Fibroblast of skin of back (primary cell): ENCODE data around the gene YY1AP1. TPM values are rescaled to one million over a fixed set of nuclear protein-coding genes. Genes with fewer than 3 reads are reported as not detected.
A peak's percentile ranks its signal among the peaks of the same experiment; 100 is the strongest.
"Not testable (repeated sequence)": the region's sequence is repeated elsewhere in the genome, so short reads cannot be mapped to it uniquely, and the experiment has no call there.

Source experiments
- DNase-seq: peaks from one replicate; pipeline ENCODE4 v3.0.0-alpha.2; 2013
- polyA plus RNA-seq, 2 experiments: library from polyadenylated mRNA; unstranded; fragments of 120-200 nt; gene quantifications; one replicate each; pipeline ENCODE4 v1.2.1, GENCODE V29; 2013; ENCODE audit not compliant: insufficient read length in 2 of 2

YY1AP1 gene
- polyA plus RNA-seq (2013, experiment 1 of 2; ENCODE audit: insufficient read length) = 50.7 TPM
- polyA plus RNA-seq (2013, experiment 2 of 2; ENCODE audit: insufficient read length) = 35.4 TPM

- peak; percentile 92 for DNase-seq
Observed at GRCh38 chr1:155688324-155689080, at the start of gene YY1AP1. YY1AP1 (minus strand) TSS chr1:155688774; CDS start chr1:155680436, 8,338 bp downstream.

GRCh38 chr1:155729031-155729898, 40.7 kb upstream of the YY1AP1 start:
- peak; percentile 67 for DNase-seq

GRCh38 chr1:155725142-155725541, 36.6 kb upstream of the YY1AP1 start:
- DNase-seq = no peak

- DNase-seq = no peak
Observed at GRCh38 chr1:155719703-155720102, 31.1 kb upstream of the YY1AP1 start.

- DNase-seq = not testable (repeated sequence)
Observed at GRCh38 chr1:155718524-155719115, 30.0 kb upstream of the YY1AP1 start.

- no peak for DNase-seq
Observed at GRCh38 chr1:155717041-155717440, 28.5 kb upstream of the YY1AP1 start.

GRCh38 chr1:155715777-155716176, 27.2 kb upstream of the YY1AP1 start:
- no peak for DNase-seq

GRCh38 chr1:155715056-155715455, 26.5 kb upstream of the YY1AP1 start:
- DNase-seq = not testable (repeated sequence)

- DNase-seq = no peak
Observed at GRCh38 chr1:155713075-155713474, 24.5 kb upstream of the YY1AP1 start.

- DNase-seq = not testable (repeated sequence)
Observed at GRCh38 chr1:155712636-155713035, 24.1 kb upstream of the YY1AP1 start.

GRCh38 chr1:155711457-155711856, 22.9 kb upstream of the YY1AP1 start:
- DNase-seq = not testable (repeated sequence)

- no peak for DNase-seq
Observed at GRCh38 chr1:155709391-155709790, 20.8 kb upstream of the YY1AP1 start.

- DNase-seq = peak; percentile 79
Observed at GRCh38 chr1:155706139-155706538, 17.6 kb upstream of the YY1AP1 start.

- not testable (repeated sequence) for DNase-seq
Observed at GRCh38 chr1:155704414-155704813, 15.8 kb upstream of the YY1AP1 start.

GRCh38 chr1:155703216-155703615, 14.6 kb upstream of the YY1AP1 start:
- DNase-seq = no peak

- DNase-seq = not testable (repeated sequence)
Observed at GRCh38 chr1:155701675-155702074, 13.1 kb upstream of the YY1AP1 start.

GRCh38 chr1:155699062-155699461, 10.5 kb upstream of the YY1AP1 start:
- not testable (repeated sequence) for DNase-seq

- no peak for DNase-seq
Observed at GRCh38 chr1:155698382-155699038, 9.9 kb upstream of the YY1AP1 start.

- DNase-seq = not testable (repeated sequence)
Observed at GRCh38 chr1:155697616-155698015, 9.0 kb upstream of the YY1AP1 start.

GRCh38 chr1:155697046-155697445, 8.5 kb upstream of the YY1AP1 start:
- no peak for DNase-seq

GRCh38 chr1:155696524-155696923, 8.0 kb upstream of the YY1AP1 start:
- no peak for DNase-seq

- no peak for DNase-seq
Observed at GRCh38 chr1:155695608-155696007, 7.0 kb upstream of the YY1AP1 start.
